GM12872 (cell line): ENCODE measurements around the gene OR8D1.

Source experiments
- TF ChIP-seq, protein P1 (sequence below): IDR thresholded peaks from 3 replicates; pipeline ENCODE4 v1.5.1; 2011; ENCODE audit warnings: low read depth, mild to moderate bottlenecking, low read length, moderate library complexity; ENCODE audit not compliant: insufficient read depth

Gene OR8D1

GRCh38 chr11:124329787-124330478 lies 16.2 kb upstream of the OR8D1 start:
- TF ChIP-seq, protein P1, sequence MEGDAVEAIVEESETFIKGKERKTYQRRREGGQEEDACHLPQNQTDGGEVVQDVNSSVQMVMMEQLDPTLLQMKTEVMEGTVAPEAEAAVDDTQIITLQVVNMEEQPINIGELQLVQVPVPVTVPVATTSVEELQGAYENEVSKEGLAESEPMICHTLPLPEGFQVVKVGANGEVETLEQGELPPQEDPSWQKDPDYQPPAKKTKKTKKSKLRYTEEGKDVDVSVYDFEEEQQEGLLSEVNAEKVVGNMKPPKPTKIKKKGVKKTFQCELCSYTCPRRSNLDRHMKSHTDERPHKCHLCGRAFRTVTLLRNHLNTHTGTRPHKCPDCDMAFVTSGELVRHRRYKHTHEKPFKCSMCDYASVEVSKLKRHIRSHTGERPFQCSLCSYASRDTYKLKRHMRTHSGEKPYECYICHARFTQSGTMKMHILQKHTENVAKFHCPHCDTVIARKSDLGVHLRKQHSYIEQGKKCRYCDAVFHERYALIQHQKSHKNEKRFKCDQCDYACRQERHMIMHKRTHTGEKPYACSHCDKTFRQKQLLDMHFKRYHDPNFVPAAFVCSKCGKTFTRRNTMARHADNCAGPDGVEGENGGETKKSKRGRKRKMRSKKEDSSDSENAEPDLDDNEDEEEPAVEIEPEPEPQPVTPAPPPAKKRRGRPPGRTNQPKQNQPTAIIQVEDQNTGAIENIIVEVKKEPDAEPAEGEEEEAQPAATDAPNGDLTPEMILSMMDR, result no peak

- TF ChIP-seq, protein P1, result no peak
These were observed 14.0 kb upstream of the OR8D1 start for GRCh38 chr11:124327775-124328174.

- TF ChIP-seq, protein P1, result no peak
These were observed 8.6 kb upstream of the OR8D1 start for GRCh38 chr11:124322356-124322755.

GRCh38 chr11:124320097-124320496 lies 6.3 kb upstream of the OR8D1 start, which contains the start of gene OR8D2:
Gene OR8D2, minus strand, starts transcription at chr11:124320197. Its CDS starts 0 bp downstream, at chr11:124320197.
- TF ChIP-seq, protein P1, result no peak

GRCh38 chr11:124315052-124315451 lies 1.3 kb upstream of the OR8D1 start:
- TF ChIP-seq, protein P1, result no peak

DNA sequence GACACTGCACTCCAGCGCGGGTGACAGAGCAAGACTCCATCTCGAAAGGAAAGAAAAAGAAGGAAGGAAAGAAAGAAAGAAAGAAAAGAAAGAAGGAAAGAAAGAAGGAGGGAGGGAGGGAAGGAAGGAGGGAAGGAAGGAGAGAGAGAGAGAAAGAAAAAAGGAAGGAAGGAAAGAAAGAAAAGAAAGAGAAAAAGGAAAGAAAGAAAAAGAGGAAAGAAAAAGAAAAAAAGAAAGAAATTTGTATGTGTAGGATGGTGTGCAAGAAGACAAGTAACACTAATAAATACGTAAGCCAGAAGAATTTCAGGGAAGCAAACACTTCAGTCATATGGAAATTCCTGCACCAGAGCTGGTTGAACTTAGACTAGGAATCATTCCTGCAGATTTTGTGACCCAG lies 618 bp downstream of the OR8D1 start:
- TF ChIP-seq, protein P1, result no peak

DNA sequence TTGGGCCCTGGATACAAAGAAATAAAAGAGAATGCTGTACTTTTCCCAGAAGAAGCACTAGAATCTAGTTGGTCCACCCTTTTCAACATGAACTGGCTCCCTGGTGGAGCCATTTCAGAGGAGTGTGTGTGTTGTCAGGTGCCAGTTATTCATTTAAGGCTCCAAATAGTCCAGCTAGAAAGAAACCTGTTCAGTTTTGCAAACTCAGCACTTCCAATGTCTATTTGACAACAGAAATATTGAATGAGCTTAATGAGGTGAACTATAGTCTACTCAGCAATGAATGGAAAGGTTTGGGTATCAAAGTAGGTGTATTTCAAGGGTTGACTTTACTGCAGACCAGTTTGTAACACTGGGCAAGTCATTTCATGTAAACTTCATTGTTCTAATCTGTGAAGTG lies 2.1 kb downstream of the OR8D1 start:
- TF ChIP-seq, protein P1, result no peak
